Gastrocnemius medialis (tissue), 4 donors: ENCODE data around the gene MRPL39. TPM values are rescaled to one million over a fixed set of nuclear protein-coding genes. Genes with fewer than 3 reads are reported as not detected.

ENCODE experiments used
- ATAC-seq, 2 donors: fragments of 150-250 bp; one replicate each; pipeline ENCODE4 v1.9.1; 2016
- DNase-seq, 2 donors: peaks; one replicate each; pipeline ENCODE4 v3.0.0-alpha.2; 2019
- H3K27ac ChIP-seq, 4 donors: fragments of 200-600 bp; sonication (generic); 1 replicate in 1 of 4; 2 replicates in 3 of 4; pipeline ENCODE4 v1.5.1; 2016 to 2018; ENCODE audit warnings: mild to moderate bottlenecking in 2 of 4, moderate library complexity in 1 of 4
- H3K27me3 ChIP-seq, 3 donors: fragments of 200-600 bp; sonication (generic) in 2 of 3; 1 replicate in 1 of 3; 2 replicates in 2 of 3; pipeline versions ENCODE4 v1.5.1 to v1.6.0; 2016 to 2019; ENCODE audit warnings: mild to moderate bottlenecking in 1 of 3, moderate library complexity in 1 of 3
- H3K36me3 ChIP-seq, 2 donors: fragments of 200-600 bp; sonication (generic) in 1 of 2; one replicate each; pipeline ENCODE4 v1.5.1; 2017 to 2018
- H3K4me1 ChIP-seq, 2 donors: fragments of 200-600 bp; sonication (generic) in 1 of 2; one replicate each; pipeline ENCODE4 v1.5.1; 2016 to 2017; ENCODE audit warnings: mild to moderate bottlenecking in 2 of 2
- H3K4me3 ChIP-seq, 4 donors: fragments of 200-600 bp; sonication (generic) in 3 of 4; 1 replicate in 1 of 4; 2 replicates in 3 of 4; pipeline ENCODE4 v1.5.1; 2016 to 2019; ENCODE audit warnings: mild to moderate bottlenecking in 2 of 4
- H3K9me3 ChIP-seq, 3 donors: fragments of 200-600 bp; sonication (generic) in 2 of 3; 1 replicate in 1 of 3; 2 replicates in 2 of 3; pipeline ENCODE4 v1.5.1; 2016 to 2019
- CTCF ChIP-seq, 5 experiments: fragments of 450-650 bp in 3 of 5; fragments of 200-600 bp in 2 of 5; sonication (generic) in 2 of 5; IDR thresholded peaks in 4 of 5; conservative IDR thresholded peaks in 1 of 5; 1 replicate in 4 of 5; 2 replicates in 1 of 5; pipeline ENCODE4 v1.5.1; 2016 to 2019; ENCODE audit warnings: antibody characterized with exemption in 5 of 5, mild to moderate bottlenecking in 3 of 5, moderate library complexity in 3 of 5
- POLR2A ChIP-seq, 2 donors: fragments of 450-650 bp; IDR thresholded peaks; one replicate each; pipeline ENCODE4 v1.6.1; 2017; ENCODE audit warnings: antibody characterized with exemption in 2 of 2, mild to moderate bottlenecking in 2 of 2, moderate library complexity in 2 of 2
- in situ Hi-C, 4 donors: fragments of 200-750 bp; cut with MboI; loops; one replicate each; pipeline versions ENCODE4 v1.15.0 to v1.8.0; 2017; ENCODE audit warnings: low sequenced_read_pairs in 4 of 4
- intact Hi-C: fragments of 100-400 bp; cut with DNase I; formaldehyde crosslinking; loops from one replicate; pipeline ENCODE4 v1.15.1; 2023; ENCODE audit warnings: low total_unique reads
- total RNA-seq, 4 donors: library from RNA; depleted of rRNA; stranded (reverse); fragments of >200 nt; gene quantifications; one replicate each; pipeline versions ENCODE4 v1.1.0 to v1.2.3, GENCODE V29; 2016

The MRPL39 gene
- total RNA-seq, 4 donors from 2014 or later, result 27.1 to 56.6 (median 39.0) TPM

GRCh38 chr21:25584833-25585676 lies 22.2 kb downstream of the MRPL39 start:
- intact Hi-C loops (no loop called here), in situ Hi-C loops (no loop called here)
- H3K9me3 ChIP-seq, result no peaks in the 10 kb centered on the region
- H3K36me3 ChIP-seq, result peaks cover 0 to 33% of the 10 kb centered on the region in 2 donors
- ATAC-seq (no peak), DNase-seq (no peak)
- no peak overlapping the region for H3K4me3 ChIP-seq
- no peaks in the 10 kb centered on the region for H3K27me3 ChIP-seq
- H3K4me1 ChIP-seq, result no peaks in the 10 kb centered on the region
- TF ChIP-seq CTCF (IDR thresholded peaks at IDR 0.05 in 4 of 5, conservative IDR thresholded peaks at IDR 0.05 in 1 of 5), result no peak
- TF ChIP-seq POLR2A (IDR thresholded peaks at IDR 0.05), result no peak
- H3K27ac ChIP-seq, result no peak overlapping the region

- no peak overlapping the region for H3K4me3 ChIP-seq
- no peaks in the 10 kb centered on the region for H3K27me3 ChIP-seq
- intact Hi-C loops (no loop called here), in situ Hi-C loops (no loop called here)
- no peak for DNase-seq
- H3K27ac ChIP-seq, result no peak overlapping the region
- no peaks in the 10 kb centered on the region for H3K4me1 ChIP-seq
- no peaks in the 10 kb centered on the region for H3K9me3 ChIP-seq
- H3K36me3 ChIP-seq, result peaks cover 0 to 28% of the 10 kb centered on the region in 2 donors
- TF ChIP-seq POLR2A (IDR thresholded peaks at IDR 0.05) (no peak), CTCF (IDR thresholded peaks at IDR 0.05 in 4 of 5, conservative IDR thresholded peaks at IDR 0.05 in 1 of 5) (no peak)
- ATAC-seq, result no peak
These were observed 23.7 kb downstream of the MRPL39 start for GRCh38 chr21:25583370-25584130.

- no peaks in the 10 kb centered on the region for H3K9me3 ChIP-seq
- TF ChIP-seq CTCF (IDR thresholded peaks at IDR 0.05 in 4 of 5, conservative IDR thresholded peaks at IDR 0.05 in 1 of 5), result no peak
- TF ChIP-seq POLR2A (IDR thresholded peaks at IDR 0.05), result no peak
- peaks cover 0 to 22% of the 10 kb centered on the region in 2 donors for H3K36me3 ChIP-seq
- DNase-seq (no peak), ATAC-seq (no peak)
- in situ Hi-C loops (no loop called here), intact Hi-C loops (no loop called here)
- H3K27ac ChIP-seq, result no peak overlapping the region
- H3K27me3 ChIP-seq, result no peaks in the 10 kb centered on the region
- no peaks in the 10 kb centered on the region for H3K4me1 ChIP-seq
- H3K4me3 ChIP-seq, result no peak overlapping the region
These were observed 24.4 kb downstream of the MRPL39 start for GRCh38 chr21:25582888-25583287.

GRCh38 chr21:25582164-25582790 lies 25.0 kb downstream of the MRPL39 start:
- intact Hi-C loops, result no loop called here
- in situ Hi-C loops, result no loop called here

More at GRCh38 chr21:25582164-25582790, 25.0 kb downstream of the MRPL39 start:
- no peak overlapping the region for H3K4me3 ChIP-seq
- TF ChIP-seq CTCF (IDR thresholded peaks at IDR 0.05 in 4 of 5, conservative IDR thresholded peaks at IDR 0.05 in 1 of 5), result no peak
- TF ChIP-seq POLR2A (IDR thresholded peaks at IDR 0.05), result no peak
- peaks cover 0 to 16% of the 10 kb centered on the region in 2 donors for H3K36me3 ChIP-seq
- no peaks in the 10 kb centered on the region for H3K9me3 ChIP-seq
- ATAC-seq (no peak), DNase-seq (no peak)
- no peak overlapping the region for H3K27ac ChIP-seq
- H3K27me3 ChIP-seq, result no peaks in the 10 kb centered on the region
- H3K4me1 ChIP-seq, result no peaks in the 10 kb centered on the region
